K562 (cell line): Measurements from ENCODE around the gene HLF. TPM values are rescaled to one million over a fixed set of nuclear protein-coding genes. Genes with fewer than 3 reads are reported as not detected.

ENCODE experiments used
- ATAC-seq: fragments of 200-7000 bp; cut with Tn5 transposase; 3 replicates; pipeline ENCODE4 v1.9.1; 2020; ENCODE audit warnings: moderate library complexity
- BruUV-seq: library from RNA; stranded (reverse); fragments of 400-500 nt; replicated peaks from 2 replicates; lab custom pipeline; 2021; lab: Mats Ljungman, UMichigan
- CTCF ChIA-PET: fragments of 300-600 bp; formaldehyde crosslinking; extraction: SDS; loops from one replicate; lab custom pipeline; 2021; ENCODE audit warnings: low intra/inter-chr PET ratio; lab: Yijun Ruan, JAX
- POLR2A ChIA-PET: fragments of 300-600, 350-650 bp; sonication (Branson Sonifier 250); formaldehyde crosslinking; extraction: SDS; loops from one replicate; lab custom pipeline; 2021; ENCODE audit warnings: antibody characterized with exemption, inconsistent platforms; lab: Yijun Ruan, JAX
- DNase-seq, 4 experiments: peaks; one replicate each; pipeline versions ENCODE4 v3.0.0 to v3.0.0-alpha.2; 2011 to 2018; ENCODE audit warnings: low spot score in 3 of 4, mixed read lengths in 3 of 4; ENCODE audit errors: extremely low read depth in 1 of 4
- FAIRE-seq: peaks from 2 replicates; lab custom pipeline; 2011; peaks lifted over from hg19 to GRCh38; lab: Jason Lieb, UNC
- H2AFZ ChIP-seq: 2 replicates; pipeline ENCODE4 v1.6.0; 2011; ENCODE audit warnings: low read depth, low read length, control low read depth, inconsistent platforms
- H3K27ac ChIP-seq: fragments of 200-600 bp; 3 replicates; pipeline ENCODE4 v1.8.0; 2011; ENCODE audit warnings: low read depth, mild to moderate bottlenecking, control low read depth, inconsistent platforms, low read length, moderate library complexity, mixed read lengths; ENCODE audit errors: extremely low read depth
- H3K27me3 ChIP-seq, 2 experiments: fragments of 300-600 bp in 1 of 2; 2 replicates in 1 of 2; 3 replicates in 1 of 2; pipeline versions ENCODE4 v1.6.0 to v1.8.0; 2011; ENCODE audit warnings: inconsistent platforms in 2 of 2, low read length in 2 of 2, mild to moderate bottlenecking in 1 of 2, mixed read lengths in 1 of 2, moderate library complexity in 1 of 2; ENCODE audit not compliant: control insufficient read depth in 2 of 2, insufficient read depth in 2 of 2
- H3K36me3 ChIP-seq: fragments of 300-600 bp; 3 replicates; pipeline ENCODE4 v1.8.0; 2011; ENCODE audit warnings: mild to moderate bottlenecking, low read length, inconsistent platforms; ENCODE audit not compliant: control insufficient read depth, insufficient read depth
- H3K4me1 ChIP-seq, 2 experiments: fragments of 200-600 bp in 1 of 2; replicated peaks in 1 of 2; 2 replicates in 1 of 2; 3 replicates in 1 of 2; pipeline versions ENCODE4 v1.5.1 to v1.8.0; 2011; ENCODE audit warnings: inconsistent platforms in 2 of 2, low read length in 2 of 2, mild to moderate bottlenecking in 1 of 2, mixed read lengths in 1 of 2, moderate library complexity in 1 of 2; ENCODE audit not compliant: control insufficient read depth in 2 of 2, insufficient read depth in 2 of 2
- H3K4me2 ChIP-seq: 2 replicates; pipeline ENCODE4 v1.6.1; 2011; ENCODE audit warnings: low read length, control low read depth, inconsistent platforms, mixed read lengths; ENCODE audit not compliant: insufficient read depth
- H3K4me3 ChIP-seq: fragments of 200-600 bp; sonication (generic), shearing (Covaris generic); 2 replicates; pipeline ENCODE4 v1.5.1; 2016; ENCODE audit warnings: control low read depth, inconsistent platforms
- H3K79me2 ChIP-seq: fragments of 200-600 bp; 3 replicates; pipeline ENCODE4 v1.8.0; 2011; ENCODE audit warnings: low read length, inconsistent platforms; ENCODE audit not compliant: control insufficient read depth, insufficient read depth
- H3K9ac ChIP-seq, 2 experiments: 2 replicates each; pipeline versions ENCODE4 v1.6.0 to v1.6.1; 2011; ENCODE audit warnings: low read depth in 2 of 2, low read length in 2 of 2, control low read depth in 1 of 2, inconsistent platforms in 1 of 2, mild to moderate bottlenecking in 1 of 2, mixed read lengths in 1 of 2; ENCODE audit not compliant: insufficient read depth in 1 of 2
- H3K9me1 ChIP-seq: one replicate; pipeline ENCODE4 v1.6.0; 2011; ENCODE audit warnings: inconsistent platforms, mild to moderate bottlenecking, low read length, moderate library complexity; ENCODE audit not compliant: control insufficient read depth, insufficient read depth
- H3K9me3 ChIP-seq: replicated peaks from 2 replicates; pipeline ENCODE4 v1.5.1; 2011; ENCODE audit warnings: low read depth, low read length, inconsistent platforms; ENCODE audit not compliant: control insufficient read depth, insufficient read depth
- H4K20me1 ChIP-seq: replicated peaks from 2 replicates; pipeline ENCODE4 v1.6.1; 2011; ENCODE audit warnings: low read length, inconsistent platforms, mixed read lengths; ENCODE audit not compliant: control insufficient read depth, insufficient read depth
- EHMT2 ChIP-seq: fragments of 450-650 bp; IDR thresholded peaks from 2 replicates; pipeline ENCODE4 v1.6.1; 2018; ENCODE audit warnings: antibody characterized with exemption
- ETV5 ChIP-seq: sonication (generic); formaldehyde crosslinking; IDR thresholded peaks from 2 replicates; pipeline ENCODE4 v1.4.0; 2020; ENCODE audit warnings: low read depth, mild to moderate bottlenecking, missing genetic modification reagents
- MAFK ChIP-seq: IDR thresholded peaks from 2 replicates; pipeline ENCODE4 v1.6.1; 2011; ENCODE audit warnings: low read length, improper control_type of control experiment
- MCM7 ChIP-seq, 2 experiments: fragments of 450-650 bp; IDR thresholded peaks; 2 replicates each; pipeline ENCODE4 v1.6.1; 2016 to 2018
- PATZ1 ChIP-seq: fragments of 250-450 bp; sonication (Bioruptor Pico); IDR thresholded peaks from 2 replicates; pipeline ENCODE4 v1.5.0; 2020; ENCODE audit warnings: mild to moderate bottlenecking, borderline replicate concordance
- STAT5A ChIP-seq: IDR thresholded peaks from 2 replicates; pipeline ENCODE4 v1.6.1; 2012; ENCODE audit warnings: low read length, inconsistent platforms, borderline replicate concordance
- TRIM25 ChIP-seq: fragments of 450-650 bp; IDR thresholded peaks from 2 replicates; pipeline ENCODE4 v1.7.0; 2016; ENCODE audit warnings: borderline replicate concordance
- ZFP36 ChIP-seq: fragments of 150-350 bp; IDR thresholded peaks from 2 replicates; pipeline ENCODE4 v1.6.1; 2018; ENCODE audit warnings: low read length, low read depth; ENCODE audit not compliant: partially characterized antibody
- ZNF253 ChIP-seq: fragments of 250-450 bp; sonication (Bioruptor Pico); conservative IDR thresholded peaks from 2 replicates; pipeline ENCODE4 v1.6.1; 2021; ENCODE audit warnings: mild to moderate bottlenecking
- ZNF780A ChIP-seq: fragments of 250-450 bp; sonication (Bioruptor Pico); IDR thresholded peaks from 2 replicates; pipeline ENCODE4 v1.5.0; 2021; ENCODE audit warnings: mild to moderate bottlenecking
- in situ Hi-C: fragments of 300-500 bp; cut with MboI; formaldehyde crosslinking; loops from 4 replicates; pipeline ENCODE4 v1.15.0; 2018; ENCODE audit warnings: inconsistent platforms, mixed read lengths
- intact Hi-C: fragments of 100-400 bp; cut with micrococcal nuclease; formaldehyde crosslinking; loops from 2 replicates; pipeline ENCODE4 v1.14.2; 2022
- polyA plus RNA-seq, 8 experiments: library from polyadenylated mRNA; depleted of rRNA in 4 of 8; stranded (reverse) in 5 of 8; unstranded in 3 of 8; fragments of >200 nt; fragmentation: Nextera tagmentation in 2 of 8; fragmentation: Illumina TruSeq in 1 of 8; extraction: Ambion mirVana in 2 of 8; extraction: Trizol in 1 of 8; gene quantifications; 2 replicates each; pipeline versions ENCODE4 v1.2.1 to v1.2.3, GENCODE V29; 2011 to 2014; ENCODE audit warnings: inconsistent platforms in 1 of 8, missing spikeins in 1 of 8
- total RNA-seq, 7 experiments: library from RNA; depleted of rRNA in 6 of 7; stranded (reverse); fragments of >200 nt in 6 of 7; fragmentation: Illumina TruSeq in 2 of 7; extraction: Trizol in 2 of 7; gene quantifications; 2 replicates each; pipeline versions ENCODE4 v1.2.1 to v1.2.3, GENCODE V29; 2011 to 2021; ENCODE audit warnings: low replicate concordance in 1 of 7

HLF gene
- total and polyA plus RNA-seq, 9 of the 15 experiments (the other 6 are each of a cell fraction or from before 2014, with no cell fraction given) = 0.03 to 0.24 (median 0.09) TPM

- TF ChIP-seq PATZ1 (CRISPR knock-in tag) (no peak), EHMT2 (no peak)
Observed at GRCh38 chr17:55268649-55269480, 4.1 kb downstream of the HLF start (continued).

GRCh38 chr17:55269894-55270293 lies 5.1 kb downstream of the HLF start:
- POLR2A ChIA-PET = interaction anchor here (0.6 kb wide), 1 partner anchor 1956 kb away, joined by 4 read pairs; no protein-coding TSS in a partner anchor
- TF ChIP-seq STAT5A = no peak
- TF ChIP-seq ZNF780A (CRISPR knock-in tag) = no peak
- no peak for TF ChIP-seq ETV5
- TF ChIP-seq TRIM25 = no peak
- TF ChIP-seq MCM7 (IDR thresholded peaks at IDR 0.05) = no peak
- no peak for TF ChIP-seq ZNF253 (CRISPR knock-in tag)
- no peak for TF ChIP-seq MAFK
- TF ChIP-seq ZFP36 = no peak
- TF ChIP-seq, all 486 proteins: peak for 0
- in situ Hi-C loops = no loop called here
- Histone ChIP-seq H4K20me1 (no peaks in the 10 kb centered on the region), H3K9me3 (no peaks in the 10 kb centered on the region), H3K4me2 (no peak overlapping the region), H3K4me3 (no peak overlapping the region), H3K27ac (no peak overlapping the region), H3K27me3 (peaks cover 10 to 21% of the 10 kb centered on the region in 2 experiments), H3K9me1 (no peaks in the 10 kb centered on the region), H3K36me3 (no peaks in the 10 kb centered on the region), H3K9ac (no peak overlapping the region), H3K4me1 (peaks cover 0 to 13% of the 10 kb centered on the region in 2 experiments; a peak in 2 of 5 replicates), H2AFZ (no peak overlapping the region), H3K79me2 (no peaks in the 10 kb centered on the region)
- no peak for ATAC-seq
- no peak for DNase-seq
- CTCF ChIA-PET = no interaction called here
- intact Hi-C loops = no loop called here
- no peak for FAIRE-seq
- no TSS peak for BruUV-seq
